Epidermal melanocyte (primary cell): ENCODE measurements around the gene MACROD2.
"Not testable (repeated sequence)": the region's sequence is repeated elsewhere in the genome, so short reads cannot be mapped to it uniquely, and the experiment has no call there.

Source experiments
- DNase-seq: peaks from one replicate; pipeline ENCODE4 v3.0.0; 2011; ENCODE audit warnings: low spot score; ENCODE audit not compliant: insufficient read length

MACROD2 gene

DNA sequence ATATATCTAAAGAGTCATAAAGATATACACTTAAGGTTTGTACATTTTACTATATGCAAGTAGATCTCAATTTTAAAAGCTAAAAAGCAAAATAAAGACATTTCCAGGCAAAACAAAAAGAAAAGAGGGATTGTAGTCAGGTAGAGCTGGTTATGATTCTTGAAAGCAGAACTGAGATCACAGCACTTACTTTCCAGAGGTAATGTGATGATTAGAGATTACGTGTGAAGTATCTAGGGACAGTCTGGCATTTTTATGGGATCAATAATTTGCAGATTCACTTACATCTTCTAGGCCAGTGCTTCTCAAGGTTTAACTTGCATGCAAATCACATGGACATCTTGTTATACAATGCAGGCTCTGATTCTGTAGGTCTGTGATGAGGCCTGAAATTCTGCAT is 1982.4 kb downstream of the MACROD2 start:
- DNase-seq: no peak

GRCh38 chr20:15985494-15986368 is 1990.4 kb downstream of the MACROD2 start:
- DNase-seq: not testable (repeated sequence)

DNA sequence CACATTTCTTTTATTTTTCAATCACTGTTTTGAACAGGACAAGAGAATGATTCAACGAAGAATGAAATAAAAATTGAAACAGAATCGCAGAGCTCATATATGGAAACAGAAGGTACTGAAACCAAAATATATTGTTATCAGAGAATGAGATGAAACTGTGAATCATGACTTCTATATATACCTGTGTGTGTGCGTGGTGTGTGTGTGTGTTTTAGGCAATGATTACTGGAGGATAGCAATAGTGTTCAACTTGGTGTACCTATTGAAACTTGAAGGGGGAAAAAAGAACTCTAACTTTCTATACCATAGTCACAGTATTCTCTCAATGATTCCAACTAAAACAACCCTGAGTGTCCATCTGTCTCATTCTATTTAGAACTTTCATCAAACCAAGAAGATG is 1991.4 kb downstream of the MACROD2 start:
- DNase-seq: no peak

GRCh38 chr20:15991279-15991678 is 1996.0 kb downstream of the MACROD2 start:
- DNase-seq: no peak

DNA sequence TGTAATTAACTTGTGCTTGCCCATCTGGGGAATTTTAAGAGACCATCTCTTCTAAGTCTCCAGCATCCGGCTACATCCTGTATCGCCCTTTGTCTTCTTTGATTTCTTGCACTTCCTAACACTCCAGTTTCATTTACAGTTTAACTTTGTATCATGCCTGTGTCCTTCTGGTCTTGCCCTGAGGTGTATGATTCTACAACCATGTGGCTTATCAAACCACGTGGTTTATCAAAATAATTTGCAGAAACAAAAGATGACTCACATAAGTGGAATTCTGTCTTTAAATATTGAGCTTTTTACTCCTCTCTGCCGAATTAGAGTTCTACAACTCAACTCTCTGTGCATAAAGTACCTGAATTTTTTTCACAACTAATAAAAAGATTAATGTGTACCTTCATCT is 1997.2 kb downstream of the MACROD2 start:
- no peak for DNase-seq

DNA sequence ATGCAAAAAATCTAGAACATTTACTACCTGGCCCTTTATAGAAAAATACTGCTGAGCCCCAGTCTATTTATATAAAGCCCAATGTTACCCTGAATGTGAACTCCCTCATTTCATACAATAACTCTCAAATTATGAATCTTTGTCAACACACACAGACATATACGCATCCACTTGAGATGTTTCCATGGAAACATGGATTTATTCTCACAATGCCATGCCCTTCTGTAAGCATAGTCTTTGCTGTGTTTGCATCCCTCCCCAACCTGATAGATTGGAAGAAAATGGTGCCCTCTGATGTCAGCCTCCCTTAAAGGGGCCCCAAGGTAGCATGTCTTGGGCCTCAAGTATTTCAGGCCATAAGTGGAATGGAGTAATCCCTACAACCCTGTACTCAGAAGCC is 2004.8 kb downstream of the MACROD2 start:
- DNase-seq: no peak

GRCh38 chr20:16001286-16001685 is 2006.0 kb downstream of the MACROD2 start:
- DNase-seq: no peak

GRCh38 chr20:16003310-16003709 is 2008.0 kb downstream of the MACROD2 start:
- DNase-seq: no peak

DNA sequence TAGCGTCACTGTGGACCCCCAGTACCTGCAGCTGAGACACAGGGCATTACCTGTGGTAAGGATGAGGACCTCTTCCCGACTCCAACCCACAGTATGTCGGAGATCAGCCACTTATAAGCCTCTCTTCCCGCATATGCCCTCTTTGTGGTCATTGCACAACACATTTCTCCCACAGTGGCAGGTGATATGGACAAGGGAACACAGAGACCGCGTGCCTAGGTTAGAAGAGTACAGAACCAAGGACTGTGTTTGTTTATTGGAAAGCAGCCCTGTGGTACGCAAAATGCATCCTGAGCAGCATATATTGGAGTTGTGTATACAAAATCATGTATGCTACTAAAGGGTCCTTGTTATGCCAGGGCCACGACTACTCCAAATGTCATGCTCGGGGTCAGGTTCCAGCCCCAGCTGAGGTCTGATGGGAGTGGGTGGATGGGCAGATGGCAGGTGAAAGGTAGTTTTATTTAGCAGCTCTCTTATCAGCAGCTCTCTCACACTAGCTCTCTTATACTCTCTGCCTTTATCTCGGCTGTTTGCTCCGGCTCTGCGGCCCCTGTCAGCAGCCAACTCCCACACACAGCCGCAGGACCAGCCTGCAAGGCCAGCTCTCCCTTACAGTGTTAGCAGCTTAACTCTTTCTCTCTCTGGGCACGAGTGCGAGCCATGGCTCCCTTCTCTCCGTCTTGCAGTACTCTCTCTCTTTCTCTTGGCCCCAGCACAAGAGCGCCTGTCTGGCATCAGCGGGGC is 2009.0 kb downstream of the MACROD2 start:
- no peak for DNase-seq

DNA sequence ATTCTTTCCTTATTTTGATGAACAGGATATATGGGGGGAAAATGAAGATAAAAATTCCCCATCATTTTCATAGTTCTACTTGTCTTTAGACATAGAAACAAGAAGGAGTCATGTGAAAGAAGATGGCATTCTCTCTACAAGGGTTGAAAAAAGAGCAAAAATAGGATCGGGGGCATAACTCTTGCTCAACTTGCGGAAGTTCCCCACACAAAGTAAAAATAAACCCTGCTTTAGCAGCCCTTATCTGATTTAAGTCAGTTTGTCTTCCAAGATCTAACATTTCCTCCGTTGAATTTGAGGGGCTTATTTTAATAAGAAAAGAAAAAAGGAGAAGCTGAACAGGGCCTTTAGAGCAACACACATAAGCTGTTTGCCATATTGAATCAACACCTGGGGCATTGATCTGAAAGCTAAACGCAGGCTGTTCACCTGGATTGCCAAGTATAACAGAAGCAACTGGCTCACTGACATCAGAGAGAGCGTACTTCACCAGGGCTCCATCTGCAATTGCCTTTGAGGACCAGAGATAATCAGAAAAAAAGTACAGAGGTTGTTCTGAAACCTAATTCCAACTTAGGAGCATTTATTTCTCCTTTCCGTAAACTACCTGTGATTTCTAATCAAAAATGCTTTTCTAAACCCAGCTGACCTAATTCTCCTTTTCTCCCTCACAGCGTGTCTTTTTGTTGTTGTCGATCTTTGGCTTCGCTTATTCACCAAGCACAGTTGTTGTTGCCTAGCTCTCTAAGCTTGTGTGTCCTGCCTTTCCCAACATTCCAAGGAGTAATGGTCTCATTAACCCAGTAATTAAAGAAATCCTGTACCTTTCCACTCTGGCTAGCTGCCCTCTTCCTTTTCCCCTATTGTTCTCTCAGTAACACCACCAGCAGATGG is 2010.0 kb downstream of the MACROD2 start:
- no peak for DNase-seq

- no peak for DNase-seq
These were observed 2010.7 kb downstream of the MACROD2 start for GRCh38 chr20:16005915-16006493.

DNA sequence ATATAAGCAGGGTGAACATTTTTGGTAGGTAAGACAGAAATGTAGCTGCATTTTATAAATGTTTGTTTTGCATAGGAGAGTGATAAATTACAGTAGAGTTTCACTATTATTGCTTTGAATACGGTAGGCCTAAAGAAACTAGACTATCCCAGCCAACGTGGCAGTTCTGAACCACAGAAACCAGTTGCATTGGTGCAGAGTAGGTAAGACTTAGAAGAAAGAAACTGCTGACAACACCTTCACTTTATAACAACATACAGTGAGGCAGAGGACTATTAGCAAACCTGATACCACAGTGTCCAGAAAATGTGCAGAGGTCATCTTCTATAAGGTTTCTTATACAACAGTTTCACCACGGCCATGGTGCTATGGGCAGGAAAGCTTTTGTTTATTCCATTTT is 2011.8 kb downstream of the MACROD2 start:
- no peak for DNase-seq

DNA sequence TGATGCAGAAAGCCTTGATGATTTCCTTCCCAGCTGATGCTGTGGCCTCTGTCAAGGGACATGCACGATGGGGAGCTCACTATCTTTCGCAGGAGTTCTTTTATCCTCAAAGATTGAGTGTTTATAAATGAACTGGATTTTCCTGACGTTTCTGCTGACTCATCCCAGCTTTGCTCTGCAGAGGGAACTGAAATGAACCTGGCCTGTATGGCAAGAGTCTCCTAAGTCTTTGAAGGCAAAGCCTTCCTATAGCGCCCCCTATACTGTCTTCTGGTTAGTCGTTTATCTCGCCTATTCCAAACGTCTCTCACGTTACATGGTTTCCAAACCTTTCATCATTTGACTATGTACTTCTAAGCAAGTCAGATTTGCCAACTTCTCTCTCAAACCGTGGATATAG is 2012.6 kb downstream of the MACROD2 start:
- DNase-seq: no peak

- DNase-seq: no peak
These were observed 2015.7 kb downstream of the MACROD2 start for GRCh38 chr20:16011056-16011455.

GRCh38 chr20:16011519-16011918 is 2016.2 kb downstream of the MACROD2 start:
- DNase-seq: no peak

DNA sequence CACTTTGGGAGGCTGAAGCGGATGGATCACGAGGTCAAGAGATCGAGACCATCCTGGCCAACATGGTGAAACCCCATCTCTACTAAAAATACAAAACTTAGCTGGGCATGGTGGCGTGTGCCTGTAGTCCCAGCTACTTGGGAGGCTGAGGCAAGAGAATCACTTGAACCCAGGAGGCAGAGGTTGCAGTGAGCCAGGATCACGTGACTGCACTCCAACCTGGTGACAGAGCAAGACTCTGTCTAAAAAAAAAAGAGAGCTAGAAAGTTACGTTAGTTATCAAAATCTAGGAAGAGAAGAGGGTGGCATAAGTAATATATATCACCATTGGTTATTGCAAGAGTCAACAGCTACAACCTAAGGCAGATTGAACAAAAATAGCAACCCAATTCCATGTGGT is 2017.6 kb downstream of the MACROD2 start:
- DNase-seq: not testable (repeated sequence)

DNA sequence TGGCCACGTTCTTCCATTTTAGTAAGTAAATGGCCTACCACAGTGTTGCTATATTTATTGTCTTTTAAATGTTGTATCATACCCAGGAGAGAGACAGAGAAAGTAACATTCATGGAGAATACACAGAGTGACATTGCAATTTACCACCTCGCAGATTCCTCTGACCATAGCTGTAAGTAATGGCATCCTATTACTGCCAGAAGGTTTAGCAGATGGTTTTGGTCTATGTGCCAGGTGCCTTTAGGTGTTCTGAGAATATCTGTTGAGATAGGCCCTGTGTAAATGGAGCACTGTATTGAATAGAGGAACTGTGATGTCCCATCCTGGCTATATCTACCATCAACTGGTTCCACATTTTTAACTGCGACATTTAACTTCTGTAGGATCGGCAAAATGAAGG is 2018.3 kb downstream of the MACROD2 start:
- DNase-seq: no peak

DNA sequence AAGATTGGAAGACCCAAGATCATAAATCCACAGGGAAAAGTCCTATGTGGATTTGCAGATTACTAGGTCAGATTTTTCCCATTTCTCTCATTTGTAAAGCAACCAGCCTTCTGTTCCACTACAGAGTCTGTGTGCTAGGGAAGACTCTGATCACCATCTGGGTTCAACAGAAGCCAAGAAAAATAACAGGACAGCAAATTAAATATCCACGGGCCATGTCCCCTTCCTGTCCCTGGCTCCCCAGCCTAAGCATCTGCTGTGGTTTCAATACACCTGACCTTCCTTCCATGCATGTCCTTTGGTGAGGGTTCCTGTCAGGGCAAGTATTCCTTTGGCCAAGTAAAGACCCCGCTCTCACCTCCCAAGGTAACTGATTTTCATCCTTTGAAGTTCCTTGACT is 2019.1 kb downstream of the MACROD2 start:
- DNase-seq: no peak

GRCh38 chr20:16017656-16018055 is 2022.3 kb downstream of the MACROD2 start:
- no peak for DNase-seq

DNA sequence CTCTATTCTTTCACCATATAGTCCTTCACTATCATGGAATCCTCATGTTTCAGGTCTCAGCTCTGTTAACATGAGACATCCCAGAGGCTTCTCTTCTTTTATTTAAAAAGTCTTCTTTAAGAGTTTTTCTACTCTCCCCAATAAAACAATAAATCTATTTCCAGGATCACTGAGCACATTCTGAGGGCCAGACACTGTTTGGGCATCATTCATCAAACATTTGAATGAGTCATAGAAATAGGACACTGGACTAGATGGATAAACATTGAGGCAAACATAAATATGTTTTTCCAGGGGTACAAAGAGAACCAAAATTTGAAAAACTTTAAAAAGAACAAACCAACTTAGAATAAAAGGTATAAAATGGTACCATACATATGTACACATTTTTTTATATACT is 2023.6 kb downstream of the MACROD2 start:
- no peak for DNase-seq

- DNase-seq: no peak
These were observed 2025.7 kb downstream of the MACROD2 start for GRCh38 chr20:16020971-16021370.
